ENCODE measurements around the gene PRDM11. TPM values are rescaled to one million over a fixed set of nuclear protein-coding genes. Genes with fewer than 3 reads are reported as not detected.

PRDM11 gene
- total and polyA plus RNA-seq, 2 of the 4 experiments (the other 2 are of a cell fraction) = 2.2 to 2.7 TPM

GRCh38 chr11:45252134-45252856 is 105.9 kb downstream of the PRDM11 start:
- no peak overlapping the region for H2AK9ac ChIP-seq (replicated peaks; ENCODE audit: low read depth, low read length, poor library complexity)
- no peak overlapping the region for H3K56ac ChIP-seq (ENCODE audit: extremely low read depth, insufficient read depth, low read length)
- H2BK20ac ChIP-seq (ENCODE audit: low read depth, low read length) = no peak overlapping the region
- no peak overlapping the region for H2BK15ac ChIP-seq (ENCODE audit: low read depth, low read length)
- H3K27me3 ChIP-seq (ENCODE audit: control insufficient read depth, insufficient read depth, low read length) = peaks cover 10% of the 10 kb centered on the region; the same call in 1 of the 2 replicates
- no peaks in the 10 kb centered on the region for H3K9me1 ChIP-seq (ENCODE audit: insufficient read depth, low read length)
- H3K14ac ChIP-seq (replicated peaks; ENCODE audit: low read depth, low read length) = no peak overlapping the region
- no peak overlapping the region for H3K27ac ChIP-seq (ENCODE audit: insufficient read depth, low read length)
- intact Hi-C loops (cut with micrococcal nuclease) = no loop called here
- H3K4ac ChIP-seq (ENCODE audit: low read depth, low read length) = no peak overlapping the region
- H3K23ac ChIP-seq (ENCODE audit: low read depth, low read length) = no peak overlapping the region
- WGBS, 2 experiments (ENCODE audit: extremely low coverage in 2 of 2, insufficient read length in 1 of 2) = no CpG with 5 or more reads among the region's 22 CpGs
- DNase-seq (peak; percentile 7), ATAC-seq (ENCODE audit: low read depth) (peak; percentile 70; the same call in 1 of the 2 replicates)
- H4K5ac ChIP-seq (ENCODE audit: low read depth, low read length) = no peak overlapping the region
- H3K18ac ChIP-seq (ENCODE audit: low read depth, low read length) = no peak overlapping the region
- H3K9ac ChIP-seq (ENCODE audit: low read depth, low read length) = no peak overlapping the region
- no peak overlapping the region for H2BK5ac ChIP-seq (ENCODE audit: low read depth, low read length, poor library complexity, severe bottlenecking)
- TF ChIP-seq POLR2A (IDR thresholded peaks at IDR 0.05; ENCODE audit: low read depth, low read length) = no peak
- TF ChIP-seq BHLHE40 (IDR thresholded peaks at IDR 0.05; ENCODE audit: low read depth, low read length) = no peak
- TF ChIP-seq RAD21 (IDR thresholded peaks at IDR 0.05; ENCODE audit: low read length) = peak; percentile 38; the same call in 1 of the 2 replicates
- TF ChIP-seq FOS (IDR thresholded peaks at IDR 0.05; ENCODE audit: low read depth, low read length) = no peak
- peak; percentile 43 for TF ChIP-seq CTCF (conservative IDR thresholded peaks at IDR 0.05; ENCODE audit: low read depth, low read length)
- in situ Hi-C loops (cut with MboI; ENCODE audit: low sequenced_read_pairs) = no loop called here
- H4K20me1 ChIP-seq (ENCODE audit: insufficient read depth, low read length) = no peaks in the 10 kb centered on the region
- H3K79me1 ChIP-seq (ENCODE audit: low read depth in 1 of 2, low read length in 2 of 2) = no peaks in the 10 kb centered on the region
- BruUV-seq (replicated peaks) = no TSS peak
- ChIA-PET CTCF (interaction anchor here (0.7 kb wide), 1 partner anchor 13 kb away, joined by 3 read pairs; no protein-coding TSS in a partner anchor), POLR2A (ENCODE audit: unreplicated experiment) (no interaction called here)
- H3K4me2 ChIP-seq (ENCODE audit: low read depth, low read length) = no peak overlapping the region
- H2BK120ac ChIP-seq (ENCODE audit: low read depth, low read length) = no peak overlapping the region
- no peak overlapping the region for H3K4me3 ChIP-seq (ENCODE audit: insufficient read depth, low read depth, low read length)
- H4K8ac ChIP-seq (ENCODE audit: low read depth in 2 of 2, low read length in 2 of 2) = no peak overlapping the region
- dilution Hi-C loops (cut with HindIII; ENCODE audit: low sequenced_read_pairs, unreplicated experiment) = no loop called here
- H2AK5ac ChIP-seq (ENCODE audit: low read depth, low read length) = no peak overlapping the region
- no peaks in the 10 kb centered on the region for H3K9me3 ChIP-seq (ENCODE audit: control insufficient read depth, insufficient read depth, low read length)
- H4K91ac ChIP-seq (ENCODE audit: insufficient read depth, low read depth, low read length) = no peak overlapping the region
- no peaks in the 10 kb centered on the region for H3K4me1 ChIP-seq (ENCODE audit: control insufficient read depth, insufficient read depth, low read length)
- H2AFZ ChIP-seq (replicated peaks; ENCODE audit: low read length, poor library complexity) = peak overlapping the region; percentile 57
- H3K36me3 ChIP-seq (ENCODE audit: control insufficient read depth, insufficient read depth, low read length) = no peaks in the 10 kb centered on the region
